ENCODE results near the gene TUSC2. TPM values are rescaled to one million over a fixed set of nuclear protein-coding genes. Genes with fewer than 3 reads are reported as not detected.

TUSC2 gene
- total RNA-seq, 1 donor from 2014 or later = 16.9 TPM

DNA sequence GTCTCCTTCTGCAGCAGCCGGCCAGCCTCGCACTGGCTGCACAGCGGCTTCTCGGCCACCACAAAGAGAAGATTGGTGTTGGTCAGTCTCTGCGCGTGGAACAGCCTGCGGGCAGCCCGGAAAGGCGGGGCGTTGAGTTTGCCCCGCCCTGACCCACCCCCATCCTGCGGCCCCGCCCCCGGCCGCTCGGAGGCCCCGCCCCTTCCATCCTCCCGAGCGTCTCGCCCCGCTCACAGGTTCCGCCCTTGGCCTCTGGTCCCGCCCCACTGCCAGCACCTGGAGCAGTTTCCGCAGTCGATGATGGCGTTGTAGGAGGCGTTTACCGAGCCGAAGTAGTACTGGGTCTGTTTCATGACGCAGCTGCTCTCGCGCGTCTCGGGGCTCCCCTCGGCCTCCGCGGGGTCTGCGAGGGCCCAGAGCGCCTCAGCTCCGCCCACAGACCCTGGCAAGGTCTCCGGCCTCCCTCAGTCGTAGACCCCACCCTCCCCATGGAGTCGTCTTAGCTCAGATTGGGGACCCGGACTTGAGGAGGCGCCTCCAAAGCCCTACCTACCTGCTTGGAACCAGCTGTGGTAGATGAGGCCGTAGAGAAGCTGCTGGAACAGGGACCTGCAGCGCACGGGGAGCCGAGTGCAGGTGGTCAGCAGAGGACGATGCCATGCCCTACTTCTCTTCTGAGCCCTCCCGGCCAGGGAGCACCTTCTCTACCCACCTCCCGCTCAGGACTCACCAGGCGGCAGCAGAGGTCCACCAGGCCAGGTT, 37.2 kb upstream of the TUSC2 start:
- H3K27ac Mint-ChIP-seq (ENCODE audit: unreplicated experiment) = no peak overlapping the region
- H3K4me1 Mint-ChIP-seq (ENCODE audit: unreplicated experiment) = no peaks in the 10 kb centered on the region
- no peaks in the 10 kb centered on the region for H3K27me3 Mint-ChIP-seq (ENCODE audit: unreplicated experiment)
- TF ChIP-seq, protein P1, sequence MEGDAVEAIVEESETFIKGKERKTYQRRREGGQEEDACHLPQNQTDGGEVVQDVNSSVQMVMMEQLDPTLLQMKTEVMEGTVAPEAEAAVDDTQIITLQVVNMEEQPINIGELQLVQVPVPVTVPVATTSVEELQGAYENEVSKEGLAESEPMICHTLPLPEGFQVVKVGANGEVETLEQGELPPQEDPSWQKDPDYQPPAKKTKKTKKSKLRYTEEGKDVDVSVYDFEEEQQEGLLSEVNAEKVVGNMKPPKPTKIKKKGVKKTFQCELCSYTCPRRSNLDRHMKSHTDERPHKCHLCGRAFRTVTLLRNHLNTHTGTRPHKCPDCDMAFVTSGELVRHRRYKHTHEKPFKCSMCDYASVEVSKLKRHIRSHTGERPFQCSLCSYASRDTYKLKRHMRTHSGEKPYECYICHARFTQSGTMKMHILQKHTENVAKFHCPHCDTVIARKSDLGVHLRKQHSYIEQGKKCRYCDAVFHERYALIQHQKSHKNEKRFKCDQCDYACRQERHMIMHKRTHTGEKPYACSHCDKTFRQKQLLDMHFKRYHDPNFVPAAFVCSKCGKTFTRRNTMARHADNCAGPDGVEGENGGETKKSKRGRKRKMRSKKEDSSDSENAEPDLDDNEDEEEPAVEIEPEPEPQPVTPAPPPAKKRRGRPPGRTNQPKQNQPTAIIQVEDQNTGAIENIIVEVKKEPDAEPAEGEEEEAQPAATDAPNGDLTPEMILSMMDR (IDR thresholded peaks at IDR 0.05) = no peak
- no peaks in the 10 kb centered on the region for H3K36me3 Mint-ChIP-seq (ENCODE audit: unreplicated experiment)
- no peaks in the 10 kb centered on the region for H3K9me3 Mint-ChIP-seq (ENCODE audit: unreplicated experiment)
- peak overlapping the region; percentile 71 for H3K4me3 Mint-ChIP-seq (ENCODE audit: unreplicated experiment)
- no peak for DNase-seq (ENCODE audit: extremely low spot score, unreplicated experiment)

DNA sequence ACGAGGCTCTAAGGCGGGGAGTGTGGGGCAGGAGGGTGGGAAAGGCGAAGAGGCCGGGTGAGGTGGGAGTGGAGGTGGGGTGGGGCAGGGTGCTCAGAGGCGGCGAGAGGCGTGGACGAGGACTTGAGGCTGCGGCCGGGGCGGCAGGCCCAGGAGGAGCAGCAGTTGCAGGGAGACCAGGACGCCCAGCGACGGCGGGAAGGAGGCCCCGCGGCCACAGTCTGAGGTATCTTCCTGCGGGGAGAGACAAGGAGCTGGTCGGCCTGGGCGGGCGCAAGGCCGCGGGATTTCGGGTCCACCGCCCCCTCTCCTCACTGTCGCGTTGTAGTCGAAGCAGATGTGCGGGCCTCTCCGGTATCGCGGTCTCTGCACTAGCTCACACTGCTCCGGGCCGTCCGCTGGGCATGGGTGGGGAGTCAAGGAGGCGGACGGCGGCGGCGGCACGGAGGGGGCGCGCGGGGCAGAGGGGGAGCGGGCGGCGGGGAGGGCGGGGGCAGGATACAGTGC, 36.6 kb upstream of the TUSC2 start:
- H3K27me3 Mint-ChIP-seq (ENCODE audit: unreplicated experiment) = no peaks in the 10 kb centered on the region
- no peaks in the 10 kb centered on the region for H3K9me3 Mint-ChIP-seq (ENCODE audit: unreplicated experiment)
- H3K36me3 Mint-ChIP-seq (ENCODE audit: unreplicated experiment) = no peaks in the 10 kb centered on the region
- H3K4me3 Mint-ChIP-seq (ENCODE audit: unreplicated experiment) = peak overlapping the region; percentile 71
- TF ChIP-seq, protein P1 (IDR thresholded peaks at IDR 0.05) = no peak
- DNase-seq (ENCODE audit: extremely low spot score, unreplicated experiment) = no peak
- H3K4me1 Mint-ChIP-seq (ENCODE audit: unreplicated experiment) = peaks cover 6% of the 10 kb centered on the region
- H3K27ac Mint-ChIP-seq (ENCODE audit: unreplicated experiment) = no peak overlapping the region

DNA sequence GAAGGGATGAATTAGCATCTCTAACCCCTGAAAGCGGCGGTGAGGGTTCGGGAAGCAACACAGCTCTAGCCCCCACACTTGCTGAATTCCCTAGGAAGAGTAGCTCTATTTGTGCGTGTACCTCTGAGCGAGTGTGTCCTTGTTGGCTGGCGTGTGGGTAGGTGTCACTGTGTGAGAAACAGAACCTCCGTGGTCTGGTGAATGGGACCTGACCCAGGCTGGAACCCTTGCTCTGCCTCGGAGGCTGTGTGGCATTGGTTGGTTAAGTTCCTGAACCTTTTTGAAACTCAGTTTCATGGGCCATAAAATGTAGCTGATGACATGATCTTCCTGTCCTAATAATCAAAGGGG, 31.7 kb upstream of the TUSC2 start:
- DNase-seq (ENCODE audit: extremely low spot score, unreplicated experiment) = no peak
- Mint-ChIP-seq H3K4me1 (ENCODE audit: unreplicated experiment) (peaks cover 34% of the 10 kb centered on the region), H3K27ac (ENCODE audit: unreplicated experiment) (peak overlapping the region; percentile 31), H3K27me3 (ENCODE audit: unreplicated experiment) (no peaks in the 10 kb centered on the region), H3K4me3 (ENCODE audit: unreplicated experiment) (peak overlapping the region; percentile 96), H3K9me3 (ENCODE audit: unreplicated experiment) (no peaks in the 10 kb centered on the region), H3K36me3 (ENCODE audit: unreplicated experiment) (peaks cover 2% of the 10 kb centered on the region)
- TF ChIP-seq, protein P1 (IDR thresholded peaks at IDR 0.05) = no peak

DNA sequence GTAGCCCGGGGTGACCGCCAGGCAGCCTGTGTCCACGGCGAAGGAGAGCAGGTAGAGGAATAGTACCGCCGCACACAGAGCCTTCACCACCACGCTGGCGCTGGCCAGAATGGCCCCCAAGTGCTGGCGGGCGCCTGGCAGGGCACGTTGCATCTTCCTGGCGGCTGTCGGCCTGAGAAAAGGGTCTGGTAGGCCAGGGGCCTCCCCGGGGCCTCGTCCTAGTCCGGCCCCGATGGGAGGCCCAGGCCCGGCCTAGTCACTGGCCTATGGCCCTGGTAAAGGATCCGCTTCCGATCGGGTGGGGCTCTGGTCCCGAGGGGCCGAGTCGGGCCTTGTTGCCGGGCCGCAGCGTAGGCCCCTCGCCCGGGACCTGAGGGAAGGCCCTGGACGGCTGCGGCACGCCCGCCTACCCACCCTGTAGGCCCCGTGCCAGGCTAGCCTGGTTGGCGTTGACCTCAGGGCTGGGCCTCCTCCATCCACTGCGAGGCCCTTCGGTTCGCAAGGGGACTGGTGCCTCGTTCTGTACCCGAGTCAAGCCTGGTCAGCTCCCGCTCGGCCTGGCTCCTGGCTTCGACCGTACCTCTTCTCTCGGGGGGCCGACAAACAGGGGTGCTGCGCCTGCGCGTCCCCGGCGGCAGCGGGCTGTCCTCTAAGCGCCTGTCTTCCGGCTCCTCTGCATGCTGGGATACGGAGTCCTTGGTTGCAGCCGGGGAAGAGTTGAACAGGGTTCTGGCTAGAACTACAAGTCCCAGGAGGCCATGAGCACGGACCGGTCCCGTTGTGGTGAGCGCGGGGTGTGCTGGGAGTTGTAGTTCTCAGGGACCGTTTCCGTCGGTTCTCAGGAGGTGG, 31.1 kb upstream of the TUSC2 start, which contains the start of gene TMEM115:
Gene TMEM115 (minus strand): TSS at position 611 of the 849 bp plus-strand sequence. CDS start 458 bp downstream, at position 153.
- H3K36me3 Mint-ChIP-seq (ENCODE audit: unreplicated experiment) = peaks cover 5% of the 10 kb centered on the region
- TF ChIP-seq, protein P1 (IDR thresholded peaks at IDR 0.05) = no peak
- H3K27me3 Mint-ChIP-seq (ENCODE audit: unreplicated experiment) = no peaks in the 10 kb centered on the region
- DNase-seq (ENCODE audit: extremely low spot score, unreplicated experiment) = peak; percentile 98
- peak within 1 kb of the TSS; percentile 96 for H3K27ac Mint-ChIP-seq (ENCODE audit: unreplicated experiment)
- H3K4me3 Mint-ChIP-seq (ENCODE audit: unreplicated experiment) = peak within 1 kb of the TSS; percentile 96
- no peaks in the 10 kb centered on the region for H3K9me3 Mint-ChIP-seq (ENCODE audit: unreplicated experiment)
- peaks cover 34% of the 10 kb centered on the region for H3K4me1 Mint-ChIP-seq (ENCODE audit: unreplicated experiment)

Data from osteocyte (in vitro differentiated cells).